SK-N-MC (cell line): ENCODE results near the gene S100A7.

Source experiments
- DNase-seq: peaks from one replicate; pipeline ENCODE4 v3.0.0-alpha.2; 2011; ENCODE audit warnings: low read depth, low spot score
- H3K27ac ChIP-seq: fragments of 200-600 bp; sonication (generic); 2 replicates; pipeline ENCODE4 v1.5.1; 2016; ENCODE audit warnings: mixed run types
- H3K36me3 ChIP-seq: fragments of 200-600 bp; sonication (generic); 2 replicates; pipeline ENCODE4 v1.6.1; 2017; ENCODE audit warnings: antibody characterized with exemption, low read length, mixed read lengths; ENCODE audit not compliant: insufficient read depth
- H3K4me3 ChIP-seq: fragments of 200-600 bp; sonication (generic); 2 replicates; pipeline ENCODE4 v1.5.1; 2016
- H3K9ac ChIP-seq: fragments of 200-600 bp; sonication (generic); 2 replicates; pipeline ENCODE4 v1.8.0; 2017; ENCODE audit warnings: mixed run types, mixed read lengths; ENCODE audit not compliant: insufficient read length
- H3K9me3 ChIP-seq: fragments of 200-600 bp; sonication (generic); 2 replicates; pipeline ENCODE4 v1.6.1; 2017; ENCODE audit warnings: low read depth, mild to moderate bottlenecking, antibody characterized with exemption, low read length, moderate library complexity, mixed read lengths
- EZH2 ChIP-seq: fragments of 200-600 bp; sonication (generic); IDR thresholded peaks from one replicate; pipeline ENCODE4 v1.6.1; 2017; ENCODE audit warnings: antibody characterized with exemption
- FOXP2 ChIP-seq: optimal IDR thresholded peaks from 2 replicates; pipeline ENCODE3; 2011; ENCODE audit warnings: mild to moderate bottlenecking, moderate library complexity; ENCODE audit not compliant: insufficient read depth; ENCODE audit errors: extremely low read length, control extremely low read depth
- POLR2AphosphoS5 ChIP-seq: IDR thresholded peaks from 2 replicates; pipeline ENCODE4 v1.6.1; 2012; ENCODE audit warnings: mild to moderate bottlenecking, low read depth, low read length, borderline replicate concordance

The S100A7 gene

DNA sequence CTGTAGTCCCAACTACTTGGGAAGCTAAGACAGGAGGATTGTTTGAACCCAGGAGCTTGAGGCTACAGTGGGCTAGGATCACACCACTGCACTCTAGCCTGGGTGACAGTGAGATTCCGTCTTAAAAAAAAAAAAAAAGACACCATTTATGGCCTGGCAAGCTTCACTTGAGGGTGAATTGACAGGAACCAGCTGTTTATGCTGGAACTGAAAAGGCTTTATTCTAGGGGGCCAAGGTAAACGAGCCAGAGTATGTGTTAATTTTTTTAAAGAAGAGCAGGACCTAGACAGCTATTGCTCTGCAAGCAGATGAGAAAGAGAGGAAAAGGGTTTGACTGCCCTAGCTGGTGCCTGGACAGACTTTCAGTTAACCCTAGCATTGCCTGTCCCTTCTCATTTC is 38.3 kb upstream of the S100A7 start:
- H3K9ac ChIP-seq, result no peak overlapping the region
- TF ChIP-seq POLR2AphosphoS5 (no peak), EZH2 (no peak), FOXP2 (no peak)
- H3K36me3 ChIP-seq, result no peaks in the 10 kb centered on the region
- no peak for DNase-seq
- H3K27ac ChIP-seq, result no peak overlapping the region
- no peaks in the 10 kb centered on the region for H3K9me3 ChIP-seq
- no peak overlapping the region for H3K4me3 ChIP-seq

GRCh38 chr1:153495536-153495935 is 35.1 kb upstream of the S100A7 start:
- Histone ChIP-seq H3K9me3 (no peaks in the 10 kb centered on the region), H3K9ac (no peak overlapping the region), H3K4me3 (no peak overlapping the region), H3K36me3 (no peaks in the 10 kb centered on the region), H3K27ac (no peak overlapping the region)
- TF ChIP-seq EZH2 (no peak), POLR2AphosphoS5 (no peak), FOXP2 (no peak)
- no peak for DNase-seq

DNA sequence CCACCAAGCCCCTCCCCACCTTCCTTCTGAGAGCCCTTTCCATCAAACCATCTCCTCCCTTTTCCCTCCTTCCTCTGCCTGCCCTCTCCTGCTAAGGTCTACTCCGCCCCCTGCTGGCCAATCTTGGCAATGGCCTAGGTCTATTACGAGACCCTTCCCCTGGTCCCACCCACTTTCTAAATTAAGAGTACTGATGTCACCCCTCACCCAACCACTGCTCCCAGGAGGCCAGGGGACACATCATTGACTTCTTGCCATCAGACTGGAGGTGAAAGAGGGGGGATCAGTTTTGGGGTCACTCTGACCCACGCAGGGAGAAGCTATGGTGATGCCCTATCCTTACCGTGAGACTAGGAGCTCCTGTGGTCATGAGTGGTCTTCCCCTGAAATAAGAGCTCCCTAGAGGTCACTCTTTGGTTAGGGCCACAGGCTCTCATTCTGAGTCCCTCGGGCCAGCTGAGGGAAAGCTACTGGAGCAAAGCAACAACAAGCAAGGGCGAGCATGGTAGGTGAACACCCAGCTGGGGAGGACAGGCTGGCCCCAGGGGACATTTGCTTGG is 34.6 kb upstream of the S100A7 start:
- no peaks in the 10 kb centered on the region for H3K36me3 ChIP-seq
- no peak for DNase-seq
- H3K9me3 ChIP-seq, result no peaks in the 10 kb centered on the region
- H3K27ac ChIP-seq, result no peak overlapping the region
- H3K4me3 ChIP-seq, result no peak overlapping the region
- TF ChIP-seq EZH2, result no peak
- TF ChIP-seq POLR2AphosphoS5, result no peak
- TF ChIP-seq FOXP2, result no peak
- no peak overlapping the region for H3K9ac ChIP-seq

- Histone ChIP-seq H3K27ac (no peak overlapping the region), H3K9ac (no peak overlapping the region), H3K36me3 (no peaks in the 10 kb centered on the region), H3K4me3 (no peak overlapping the region), H3K9me3 (no peaks in the 10 kb centered on the region)
- TF ChIP-seq FOXP2 (no peak), EZH2 (no peak), POLR2AphosphoS5 (no peak)
- DNase-seq, result no peak
These were observed 33.0 kb upstream of the S100A7 start for GRCh38 chr1:153493343-153493960.

- Histone ChIP-seq H3K36me3 (no peaks in the 10 kb centered on the region), H3K9me3 (no peaks in the 10 kb centered on the region), H3K9ac (no peak overlapping the region), H3K27ac (no peak overlapping the region), H3K4me3 (no peak overlapping the region)
- TF ChIP-seq FOXP2 (no peak), EZH2 (no peak), POLR2AphosphoS5 (no peak)
- DNase-seq, result no peak
These were observed 30.0 kb upstream of the S100A7 start for GRCh38 chr1:153490272-153491051.

DNA sequence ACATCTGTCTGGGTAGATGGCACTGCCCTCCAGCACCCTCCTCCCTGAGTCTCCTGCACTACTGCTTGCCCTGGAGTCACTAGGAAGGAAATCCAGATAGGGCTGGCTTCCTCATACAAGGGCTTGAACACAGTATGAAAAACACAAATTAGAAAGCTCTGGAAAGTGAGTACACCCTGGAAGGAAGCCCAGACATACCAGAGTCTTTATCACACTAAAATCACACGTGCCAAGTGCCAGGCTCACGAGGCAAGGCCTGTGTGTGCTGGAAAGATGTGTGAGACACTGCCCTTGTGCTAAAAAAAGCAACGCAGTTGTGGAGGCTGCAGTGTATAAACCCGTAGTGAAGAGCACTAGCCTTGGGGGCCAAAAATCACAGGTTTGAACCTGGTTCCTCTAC is 28.3 kb upstream of the S100A7 start:
- Histone ChIP-seq H3K36me3 (no peaks in the 10 kb centered on the region), H3K4me3 (no peak overlapping the region), H3K27ac (no peak overlapping the region), H3K9ac (no peak overlapping the region), H3K9me3 (no peaks in the 10 kb centered on the region)
- no peak for DNase-seq
- TF ChIP-seq EZH2, result no peak
- no peak for TF ChIP-seq POLR2AphosphoS5
- no peak for TF ChIP-seq FOXP2

DNA sequence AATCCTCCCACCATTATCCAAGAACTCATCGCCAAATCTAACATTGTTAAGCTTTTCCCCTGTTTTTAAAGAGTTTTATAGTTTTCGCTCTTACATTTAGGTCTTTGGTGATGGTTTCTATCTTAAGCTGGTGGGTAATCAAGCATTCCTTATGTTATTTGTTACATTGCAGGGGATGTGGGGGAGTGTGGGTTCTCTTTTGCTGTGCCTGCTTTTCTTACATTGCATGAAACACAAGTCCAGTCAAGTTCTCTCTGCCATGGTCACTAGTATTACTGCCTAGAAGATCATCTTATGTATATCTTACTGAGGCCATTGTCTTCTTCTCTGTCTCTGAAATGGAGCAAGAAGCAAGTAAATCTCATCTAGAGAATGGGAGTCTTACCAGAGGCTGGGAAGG is 27.3 kb upstream of the S100A7 start:
- Histone ChIP-seq H3K9ac (no peak overlapping the region), H3K36me3 (no peaks in the 10 kb centered on the region), H3K9me3 (no peaks in the 10 kb centered on the region), H3K4me3 (no peak overlapping the region), H3K27ac (no peak overlapping the region)
- no peak for DNase-seq
- TF ChIP-seq EZH2, result no peak
- TF ChIP-seq POLR2AphosphoS5, result no peak
- no peak for TF ChIP-seq FOXP2

DNA sequence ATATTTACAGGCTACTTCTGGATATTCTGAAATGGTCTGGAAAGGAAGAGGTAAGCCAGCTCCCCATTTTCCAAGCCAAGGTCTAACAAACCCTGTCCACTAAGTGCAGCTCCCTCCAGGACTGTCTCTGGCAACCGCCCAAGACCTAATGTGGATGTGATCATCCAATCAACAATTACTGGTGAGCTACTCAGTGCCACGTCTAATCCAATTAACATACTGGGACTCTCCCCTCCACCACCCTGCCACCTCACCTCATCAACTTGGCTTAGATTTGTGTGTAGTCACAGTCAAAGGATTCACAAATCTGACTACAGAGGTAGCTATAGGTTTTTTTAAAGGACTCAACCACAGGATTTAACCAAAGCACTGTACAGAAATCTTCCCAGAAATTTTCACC is 25.4 kb upstream of the S100A7 start:
- Histone ChIP-seq H3K4me3 (no peak overlapping the region), H3K27ac (no peak overlapping the region), H3K9me3 (no peaks in the 10 kb centered on the region), H3K36me3 (no peaks in the 10 kb centered on the region), H3K9ac (no peak overlapping the region)
- DNase-seq, result no peak
- TF ChIP-seq EZH2 (no peak), POLR2AphosphoS5 (no peak), FOXP2 (no peak)
